Activated CD4-positive, CD25-positive, alpha-beta regulatory T cell (primary cell): ENCODE data around the gene PIR.

Experiments
- DNase-seq, 4 experiments: peaks; one replicate each; lab custom pipeline; 2025; lab: John Stamatoyannopoulos, UW

The PIR gene

GRCh38 chrX:15416133-15416993 is 76.8 kb downstream of the PIR start:
- DNase-seq: no peak

GRCh38 chrX:15413101-15413500 is 80.0 kb downstream of the PIR start:
- no peak for DNase-seq

- no peak for DNase-seq
Measured at GRCh38 chrX:15410947-15411346, 82.2 kb downstream of the PIR start.

- DNase-seq: no peak
Measured at GRCh38 chrX:15410430-15410829, 82.7 kb downstream of the PIR start.

- no peak for DNase-seq
Measured at GRCh38 chrX:15405846-15406245, 87.3 kb downstream of the PIR start.

- no peak for DNase-seq
Measured at GRCh38 chrX:15404401-15405096, 88.6 kb downstream of the PIR start.

- DNase-seq: no peak
Measured at GRCh38 chrX:15401378-15401777, 91.8 kb downstream of the PIR start.

GRCh38 chrX:15399962-15400391 is 93.2 kb downstream of the PIR start:
- no peak for DNase-seq

GRCh38 chrX:15398874-15399273 is 94.3 kb downstream of the PIR start:
- DNase-seq: no peak

GRCh38 chrX:15395789-15396188 is 97.3 kb downstream of the PIR start:
- no peak for DNase-seq

GRCh38 chrX:15391850-15392249 is 101.3 kb downstream of the PIR start:
- no peak for DNase-seq

- no peak for DNase-seq
Measured at GRCh38 chrX:15384304-15384703, 108.8 kb downstream of the PIR start, which contains the start of gene VEGFD. TSS of gene VEGFD (minus strand) at chrX:15384413. CDS start at chrX:15383946, 467 bp downstream.

GRCh38 chrX:15382813-15383212 is 110.3 kb downstream of the PIR start:
- DNase-seq: no peak

- DNase-seq: no peak
Measured at GRCh38 chrX:15376956-15377355, 116.2 kb downstream of the PIR start.

GRCh38 chrX:15373976-15374375 is 119.2 kb downstream of the PIR start:
- DNase-seq: no peak

GRCh38 chrX:15366506-15367352 is 126.4 kb downstream of the PIR start:
- DNase-seq: no peak

GRCh38 chrX:15359701-15360100 is 133.4 kb downstream of the PIR start:
- DNase-seq: no peak

- no peak for DNase-seq
Measured at GRCh38 chrX:15358533-15358932, 134.6 kb downstream of the PIR start.

GRCh38 chrX:15356444-15356843 is 136.7 kb downstream of the PIR start:
- DNase-seq: no peak

- DNase-seq: no peak
Measured at GRCh38 chrX:15350329-15350996, 142.7 kb downstream of the PIR start.

- no peak for DNase-seq
Measured at GRCh38 chrX:15349046-15349445, 144.1 kb downstream of the PIR start.

GRCh38 chrX:15345976-15346375 is 147.2 kb downstream of the PIR start:
- DNase-seq: no peak
